ENCODE results near the gene CNTNAP2.

- TF ChIP-seq GATA2 (IDR thresholded peaks at IDR 0.05; ENCODE audit: low read depth, low read length): no peak
- TF ChIP-seq GATA3 (IDR thresholded peaks at IDR 0.05; ENCODE audit: low read depth, low read length): no peak
Observed at GRCh38 chr7:147857152-147858140, 1740.8 kb downstream of the CNTNAP2 start.
